GM10847 (cell line): ENCODE measurements around the gene DPT.

Source experiments
- POLR2A ChIP-seq: IDR thresholded peaks from 2 replicates; pipeline ENCODE4 v1.6.1; 2011; ENCODE audit not compliant: insufficient read length; ENCODE audit errors: extremely low read depth

Gene DPT

GRCh38 chr1:168664069-168664834 lies 64.8 kb downstream of the DPT start:
- TF ChIP-seq POLR2A = no peak

DNA sequence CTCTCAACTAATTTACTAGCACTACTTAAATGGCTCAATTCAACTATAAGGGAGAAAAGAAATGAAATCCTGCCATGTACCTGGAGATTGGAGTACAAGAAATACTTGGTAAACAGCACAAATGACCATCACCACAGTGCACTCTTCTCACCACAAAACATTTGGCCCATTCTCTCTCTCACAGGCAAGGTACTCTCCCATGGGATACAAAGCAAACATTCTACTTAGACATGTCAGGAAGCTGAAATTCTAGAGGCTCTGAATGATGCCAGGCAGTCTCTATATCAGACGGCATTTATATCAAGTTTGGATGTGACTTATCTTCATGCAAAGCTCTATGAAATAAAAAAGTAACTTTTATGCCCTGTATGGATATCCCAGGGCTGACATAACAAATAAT lies 72.5 kb downstream of the DPT start:
- TF ChIP-seq POLR2A = no peak

GRCh38 chr1:168654198-168654915 lies 74.6 kb downstream of the DPT start:
- no peak for TF ChIP-seq POLR2A

DNA sequence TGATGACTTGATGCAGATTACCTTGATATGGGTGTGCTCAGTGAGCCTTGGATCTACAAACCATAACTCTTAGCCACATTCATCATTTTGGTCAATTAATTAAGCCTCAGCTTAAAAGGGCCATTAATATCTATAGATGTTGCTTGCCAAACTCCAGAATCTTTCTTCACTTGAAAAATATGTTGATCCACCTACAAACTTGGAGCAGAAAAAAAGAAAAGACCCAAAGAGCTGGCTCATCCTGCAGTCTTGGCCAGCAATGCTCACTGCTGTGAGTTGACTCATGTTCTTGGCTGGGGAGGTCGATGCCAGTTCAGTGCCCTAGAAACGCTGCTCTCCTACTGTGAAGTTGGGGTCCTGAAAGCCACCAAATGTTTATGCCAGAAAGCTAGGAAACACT lies 75.4 kb downstream of the DPT start:
- no peak for TF ChIP-seq POLR2A

- no peak for TF ChIP-seq POLR2A
Measured at GRCh38 chr1:168645721-168646120, 83.3 kb downstream of the DPT start.
